Gastrocnemius medialis (tissue), 4 donors: Measurements from ENCODE around the gene CFAP298.

Experiments used
- CTCF ChIP-seq, 5 experiments: fragments of 450-650 bp in 3 of 5; fragments of 200-600 bp in 2 of 5; sonication (generic) in 2 of 5; IDR thresholded peaks in 4 of 5; conservative IDR thresholded peaks in 1 of 5; 1 replicate in 4 of 5; 2 replicates in 1 of 5; pipeline ENCODE4 v1.5.1; 2016 to 2019; ENCODE audit warnings: antibody characterized with exemption in 5 of 5, mild to moderate bottlenecking in 3 of 5, moderate library complexity in 3 of 5
- POLR2A ChIP-seq, 2 donors: fragments of 450-650 bp; IDR thresholded peaks; one replicate each; pipeline ENCODE4 v1.6.1; 2017; ENCODE audit warnings: antibody characterized with exemption in 2 of 2, mild to moderate bottlenecking in 2 of 2, moderate library complexity in 2 of 2

- TF ChIP-seq POLR2A (IDR thresholded peaks at IDR 0.05): no peak
- TF ChIP-seq CTCF (IDR thresholded peaks at IDR 0.05 in 4 of 5, conservative IDR thresholded peaks at IDR 0.05 in 1 of 5): peak in 1 of 5 experiments; percentile 24
Observed at GRCh38 chr21:32562426-32562825, 49.8 kb downstream of the CFAP298 start.
